Activated naive CD4-positive, alpha-beta T cell treated with anti-CD3 and anti-CD28 coated beads, Interleukin-2, amount 50 U/mL, for 16 hours (primary cell): ENCODE measurements around the gene NDUFS7.

Experiments used
- DNase-seq: peaks from one replicate; pipeline ENCODE4 v3.0.0-alpha.2; 2020

Gene NDUFS7

DNA sequence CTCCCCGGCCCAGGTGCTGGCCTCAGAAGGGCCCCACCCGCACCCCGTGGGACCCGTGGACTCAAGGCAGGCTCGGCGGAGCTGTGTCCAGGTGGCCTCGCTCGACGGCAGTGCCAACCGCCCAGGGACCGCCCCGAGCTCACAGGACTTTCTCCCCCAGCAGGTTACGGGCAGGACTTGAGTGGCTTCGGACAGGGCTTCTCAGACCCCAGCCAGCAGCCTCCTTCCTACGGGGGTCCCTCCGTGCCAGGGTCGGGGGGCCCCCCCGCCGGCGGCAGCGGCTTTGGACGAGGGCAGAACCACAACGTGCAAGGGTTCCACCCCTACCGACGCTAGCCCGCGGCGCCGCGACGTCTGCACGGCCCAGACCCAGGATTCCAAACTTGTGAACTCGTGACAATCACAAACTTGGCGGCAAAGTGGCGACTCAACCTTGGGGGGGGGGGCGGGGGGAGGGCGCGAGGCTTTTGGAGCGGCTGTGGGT, 50.9 kb downstream of the NDUFS7 start:
- DNase-seq = no peak

DNA sequence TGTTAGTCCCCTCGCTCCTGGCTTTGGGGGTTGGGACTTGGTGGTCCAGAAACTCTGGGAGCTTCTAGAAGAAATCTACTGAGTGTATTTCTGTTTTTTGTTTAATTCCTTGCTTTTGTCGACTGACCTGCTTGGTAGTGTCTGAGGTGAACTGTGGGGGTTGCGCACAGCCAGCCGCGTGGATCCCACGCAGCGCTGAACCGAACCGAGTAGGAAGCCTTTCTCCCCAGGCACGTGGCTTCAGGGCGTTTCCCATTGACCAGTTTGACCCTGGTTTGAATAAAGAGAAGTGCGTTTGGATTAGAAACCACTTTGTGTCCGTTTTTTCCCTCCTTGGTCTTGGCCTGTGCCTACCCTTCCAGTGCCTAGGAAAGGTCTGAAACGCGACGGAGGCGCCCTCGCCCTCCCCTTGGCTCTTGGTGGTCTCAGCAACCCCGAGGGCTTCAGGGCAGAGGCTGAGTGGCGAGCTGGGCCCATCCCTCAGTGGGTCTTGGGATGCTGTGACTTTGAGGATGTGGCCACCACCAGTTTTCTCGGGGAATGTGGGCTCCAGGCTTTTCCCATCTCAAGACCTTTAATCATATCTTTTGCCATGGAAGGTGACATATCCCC, 51.8 kb downstream of the NDUFS7 start:
- no peak for DNase-seq

DNA sequence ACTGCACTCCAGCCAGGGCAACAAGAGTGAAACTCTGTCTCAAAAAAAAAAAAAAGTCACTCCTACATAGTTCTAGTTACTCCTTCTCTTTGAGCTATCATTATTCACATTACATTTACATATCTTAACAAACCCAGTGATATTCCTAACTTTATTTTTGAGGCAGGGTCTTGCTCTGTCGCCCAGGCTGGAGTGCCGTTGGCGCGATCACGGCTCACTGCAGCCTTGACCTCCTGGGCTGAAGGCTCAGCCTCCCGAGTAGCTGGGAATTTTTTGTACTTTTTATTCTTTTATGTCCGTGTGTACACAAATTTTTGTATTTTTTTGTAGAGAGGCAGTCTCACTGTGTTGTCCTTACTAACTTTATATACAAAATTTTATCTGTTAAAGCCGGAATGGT, 53.9 kb downstream of the NDUFS7 start:
- DNase-seq = no peak

DNA sequence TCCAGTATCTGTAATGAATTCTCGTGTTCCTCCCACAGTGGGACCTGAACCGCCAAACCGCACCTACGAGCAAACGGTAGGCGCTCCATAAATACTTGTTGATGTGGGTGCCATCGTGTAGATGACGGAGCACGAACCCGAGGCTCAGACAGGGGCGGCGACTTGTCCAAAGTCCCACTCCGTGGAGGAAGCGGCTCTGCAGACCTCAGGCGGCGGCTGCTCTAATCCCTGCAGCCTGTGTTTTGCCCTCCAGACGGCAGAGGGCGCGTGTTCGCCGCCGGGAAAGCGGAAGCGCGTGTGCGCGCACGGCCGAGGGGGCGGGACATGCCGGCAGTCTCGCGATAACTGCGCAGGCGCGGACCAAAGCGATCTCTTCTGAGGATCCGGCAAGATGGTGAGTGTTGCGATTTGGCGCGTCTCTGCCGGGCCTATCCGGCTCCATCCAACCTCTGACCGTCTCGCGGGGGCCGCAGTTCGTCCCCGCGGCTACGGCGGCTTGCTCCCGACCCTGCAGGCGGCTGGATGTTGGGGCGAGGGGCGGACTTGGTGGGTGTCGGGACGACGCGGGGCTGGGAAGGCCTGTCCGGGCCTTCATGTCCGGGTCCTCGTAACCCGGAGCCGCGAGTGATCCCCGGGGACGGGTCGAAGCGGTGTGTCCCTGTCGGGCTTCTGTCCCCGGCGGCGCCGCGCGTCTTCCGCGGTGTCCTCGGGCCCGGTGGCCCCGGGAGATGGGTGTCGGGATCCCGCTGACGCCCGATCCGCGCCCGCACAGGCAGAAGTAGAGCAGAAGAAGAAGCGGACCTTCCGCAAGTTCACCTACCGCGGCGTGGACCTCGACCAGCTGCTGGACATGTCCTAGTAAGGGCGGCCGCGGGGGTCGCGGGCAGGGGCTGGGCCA, 54.6 kb downstream of the NDUFS7 start, which contains the start of gene RPS15:
Gene RPS15 (plus strand): TSS at position 362 of the 898 bp plus-strand sequence. CDS start 30 bp downstream, at position 392.
- peak; percentile 95 for DNase-seq

DNA sequence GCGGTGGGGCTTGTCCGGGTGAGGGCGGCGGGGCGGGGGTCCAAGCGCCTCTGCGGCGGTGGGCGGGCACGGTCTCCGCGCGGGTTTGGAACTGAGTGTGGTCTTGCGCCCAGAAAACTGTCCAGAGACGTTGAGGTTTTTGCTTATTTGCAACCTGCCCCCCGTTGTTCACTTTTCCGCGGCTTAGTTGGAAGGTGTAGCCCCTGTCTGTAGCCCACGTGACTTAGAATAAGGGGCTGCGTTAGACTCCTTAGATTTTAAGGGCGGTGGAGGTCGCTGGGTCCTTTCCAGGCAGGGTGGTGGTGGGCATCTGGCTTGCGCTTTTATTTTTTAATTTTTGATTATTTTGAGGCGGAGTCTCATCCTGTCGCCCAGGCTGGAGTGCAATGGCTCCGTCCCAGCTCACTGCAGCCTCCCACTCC, 55.2 kb downstream of the NDUFS7 start:
- no peak for DNase-seq

DNA sequence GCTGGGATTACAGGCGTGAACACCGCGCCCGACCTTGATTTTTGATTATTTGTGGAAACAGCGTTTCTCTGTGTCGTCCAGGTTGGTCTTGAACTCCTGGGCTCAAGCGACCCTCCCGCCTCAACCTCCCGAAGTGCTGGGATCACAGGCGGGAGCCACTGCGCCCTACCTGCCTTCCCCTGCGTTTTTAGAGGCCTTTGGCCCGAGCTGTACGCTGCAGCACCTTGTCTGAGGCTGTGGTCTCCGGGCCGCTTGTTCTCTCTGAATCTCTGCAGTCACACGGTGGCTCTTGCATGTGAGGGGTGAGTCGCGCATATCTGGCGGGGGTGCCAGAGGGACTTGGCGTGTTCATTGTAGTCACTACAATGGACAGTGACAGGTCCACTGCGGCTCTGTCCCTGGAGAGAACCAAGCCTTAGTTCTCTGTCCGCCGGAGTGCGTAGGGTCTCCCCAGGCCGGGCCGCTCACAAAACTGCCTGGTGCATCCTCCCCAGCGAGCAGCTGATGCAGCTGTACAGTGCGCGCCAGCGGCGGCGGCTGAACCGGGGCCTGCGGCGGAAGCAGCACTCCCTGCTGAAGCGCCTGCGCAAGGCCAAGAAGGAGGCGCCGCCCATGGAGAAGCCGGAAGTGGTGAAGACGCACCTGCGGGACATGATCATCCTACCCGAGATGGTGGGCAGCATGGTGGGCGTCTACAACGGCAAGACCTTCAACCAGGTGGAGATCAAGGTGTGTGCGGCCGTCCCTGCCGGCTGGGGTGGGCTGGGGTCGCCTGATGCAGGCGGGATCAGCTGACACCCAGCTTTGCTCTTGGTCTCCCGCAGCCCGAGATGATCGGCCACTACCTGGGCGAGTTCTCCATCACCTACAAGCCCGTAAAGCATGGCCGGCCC, 56.1 kb downstream of the NDUFS7 start:
- peak; percentile 34 for DNase-seq

DNA sequence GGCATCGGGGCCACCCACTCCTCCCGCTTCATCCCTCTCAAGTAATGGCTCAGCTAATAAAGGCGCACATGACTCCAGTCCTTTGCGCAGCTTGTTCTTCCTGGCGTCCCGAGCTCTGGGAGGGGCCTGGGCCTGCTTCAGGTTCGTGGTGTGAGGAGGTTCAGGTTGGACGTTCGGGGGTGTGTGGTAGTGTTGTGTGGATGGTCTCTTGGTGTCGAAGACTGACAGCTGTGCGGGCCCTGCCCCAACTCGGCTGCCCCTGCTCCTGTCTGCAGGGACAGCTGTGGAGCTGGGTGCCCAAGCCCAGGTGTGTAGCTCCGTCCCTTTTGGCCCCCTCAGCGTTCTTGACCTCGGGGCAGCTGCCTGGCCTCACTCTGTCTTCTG, 56.7 kb downstream of the NDUFS7 start:
- no peak for DNase-seq

DNA sequence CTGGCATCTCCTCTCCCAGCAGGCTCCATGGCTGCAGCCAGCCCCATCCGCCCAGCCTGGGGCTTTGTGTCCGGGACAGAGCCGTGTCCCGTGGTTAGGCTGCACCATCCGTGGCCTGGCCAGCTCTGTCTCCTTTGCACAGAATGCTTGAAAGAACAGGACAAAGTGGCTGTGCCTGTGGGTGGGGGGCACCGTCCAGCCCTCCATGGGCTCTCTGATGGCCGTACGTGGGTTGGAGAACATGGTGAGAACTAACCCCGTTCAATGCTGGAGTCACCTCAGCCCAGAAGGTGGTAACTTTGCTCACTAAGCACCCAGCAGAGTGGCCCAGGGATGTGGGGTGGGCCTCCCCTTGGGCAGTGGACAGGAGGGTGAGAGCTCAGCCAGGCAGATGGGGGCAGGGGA, 57.3 kb downstream of the NDUFS7 start:
- DNase-seq = no peak

DNA sequence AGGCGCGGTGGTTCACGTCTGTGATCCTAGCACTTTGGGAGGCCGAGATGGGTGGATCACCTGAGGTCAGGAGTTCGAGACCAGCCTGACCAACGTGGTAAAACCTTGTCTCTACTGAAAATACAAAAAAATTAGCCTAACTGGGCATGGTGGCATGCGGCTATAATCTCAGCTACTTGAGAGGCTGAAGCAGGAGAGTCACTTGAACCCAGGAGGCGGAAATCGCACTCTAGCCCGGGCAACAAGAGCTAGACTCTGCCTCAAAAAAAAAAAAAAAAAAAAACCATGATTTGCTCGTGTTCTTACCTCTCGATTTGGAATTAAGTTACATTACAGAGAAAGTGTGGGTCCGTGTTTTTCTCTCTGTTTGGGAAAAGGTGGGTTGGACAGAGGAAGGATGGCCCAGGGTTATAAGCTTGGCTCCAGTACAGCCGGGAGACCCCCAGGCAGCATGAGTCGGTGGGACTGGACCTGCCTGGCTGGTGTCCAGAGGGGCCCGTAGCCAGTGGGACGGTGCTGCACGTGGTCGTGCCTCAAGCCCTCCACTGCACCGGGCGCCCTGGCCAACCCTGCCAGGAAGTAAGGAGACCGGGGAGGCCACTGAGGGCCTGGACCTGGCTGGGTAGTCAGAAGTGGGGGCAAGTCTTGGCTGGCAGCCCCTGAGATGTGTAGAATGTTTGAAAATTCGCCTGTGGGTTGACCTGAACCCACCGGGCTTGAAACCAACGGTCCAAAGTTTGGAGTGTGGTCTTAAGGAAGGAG, 58.2 kb downstream of the NDUFS7 start:
- no peak for DNase-seq
